Superior temporal gyrus (tissue), 1 donor: ENCODE data around the gene CAPN9.
"Not testable (repeated sequence)": the region's sequence is repeated elsewhere in the genome, so short reads cannot be mapped to it uniquely, and the experiment has no call there.

Experiments used
- DNase-seq: peaks from one replicate; pipeline ENCODE4 v3.0.0-alpha.2; 2016; ENCODE audit errors: extremely low spot score

Gene CAPN9, protein sequence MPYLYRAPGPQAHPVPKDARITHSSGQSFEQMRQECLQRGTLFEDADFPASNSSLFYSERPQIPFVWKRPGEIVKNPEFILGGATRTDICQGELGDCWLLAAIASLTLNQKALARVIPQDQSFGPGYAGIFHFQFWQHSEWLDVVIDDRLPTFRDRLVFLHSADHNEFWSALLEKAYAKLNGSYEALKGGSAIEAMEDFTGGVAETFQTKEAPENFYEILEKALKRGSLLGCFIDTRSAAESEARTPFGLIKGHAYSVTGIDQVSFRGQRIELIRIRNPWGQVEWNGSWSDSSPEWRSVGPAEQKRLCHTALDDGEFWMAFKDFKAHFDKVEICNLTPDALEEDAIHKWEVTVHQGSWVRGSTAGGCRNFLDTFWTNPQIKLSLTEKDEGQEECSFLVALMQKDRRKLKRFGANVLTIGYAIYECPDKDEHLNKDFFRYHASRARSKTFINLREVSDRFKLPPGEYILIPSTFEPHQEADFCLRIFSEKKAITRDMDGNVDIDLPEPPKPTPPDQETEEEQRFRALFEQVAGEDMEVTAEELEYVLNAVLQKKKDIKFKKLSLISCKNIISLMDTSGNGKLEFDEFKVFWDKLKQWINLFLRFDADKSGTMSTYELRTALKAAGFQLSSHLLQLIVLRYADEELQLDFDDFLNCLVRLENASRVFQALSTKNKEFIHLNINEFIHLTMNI

GRCh38 chr1:230747127-230747730 is at the start of gene CAPN9:
TSS of gene CAPN9 (plus strand) at chr1:230747388. CDS start at chr1:230747497, 109 bp downstream.
- DNase-seq: no peak

DNA sequence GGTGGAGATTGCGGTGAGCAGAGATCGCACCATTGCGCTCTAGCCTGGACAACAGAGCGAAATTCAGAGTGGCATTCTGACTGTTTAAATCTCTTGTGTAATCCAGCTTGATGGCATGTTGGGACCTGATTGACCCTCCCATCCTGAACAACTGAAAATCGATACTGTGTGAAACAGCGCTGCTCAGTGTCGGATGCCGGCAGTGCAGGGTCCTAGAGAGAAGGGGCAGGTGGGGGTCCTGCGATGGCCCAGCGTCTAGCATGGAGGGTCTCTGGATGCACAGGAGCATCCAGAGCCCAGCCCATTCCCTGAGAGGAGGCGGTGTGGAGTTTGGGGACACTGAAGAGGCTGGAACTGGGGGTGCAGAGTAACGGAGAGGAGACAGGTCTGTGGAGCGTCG is 49.1 kb upstream of the CAPN9 start:
- DNase-seq: no peak

DNA sequence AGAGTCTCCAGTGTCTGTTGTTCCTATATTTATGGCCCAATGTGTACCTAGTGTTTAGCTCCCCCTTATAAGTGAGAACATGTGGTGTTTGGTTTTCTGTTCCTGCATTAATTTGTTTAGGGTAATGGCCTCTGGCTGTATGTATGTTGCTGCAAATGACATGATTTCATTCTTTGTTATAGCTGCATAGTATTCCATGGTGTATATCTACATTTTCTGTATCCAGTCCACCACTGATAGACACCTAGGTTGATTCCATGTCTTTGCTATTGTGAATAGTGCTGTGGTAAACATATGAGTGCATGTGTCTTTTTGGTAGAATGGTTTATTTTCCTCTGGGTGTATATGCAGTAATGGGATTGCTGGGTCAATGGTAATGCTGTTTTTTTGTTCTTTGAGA is 48.2 kb upstream of the CAPN9 start:
- DNase-seq: not testable (repeated sequence)

- no peak for DNase-seq
These were observed 47.5 kb upstream of the CAPN9 start for GRCh38 chr1:230699716-230700115.

- no peak for DNase-seq
These were observed 47.1 kb upstream of the CAPN9 start for GRCh38 chr1:230700132-230700531.

GRCh38 chr1:230701434-230701833 is 45.8 kb upstream of the CAPN9 start:
- DNase-seq: peak; percentile 23

- DNase-seq: no peak
These were observed 45.1 kb upstream of the CAPN9 start for GRCh38 chr1:230701895-230702768.

DNA sequence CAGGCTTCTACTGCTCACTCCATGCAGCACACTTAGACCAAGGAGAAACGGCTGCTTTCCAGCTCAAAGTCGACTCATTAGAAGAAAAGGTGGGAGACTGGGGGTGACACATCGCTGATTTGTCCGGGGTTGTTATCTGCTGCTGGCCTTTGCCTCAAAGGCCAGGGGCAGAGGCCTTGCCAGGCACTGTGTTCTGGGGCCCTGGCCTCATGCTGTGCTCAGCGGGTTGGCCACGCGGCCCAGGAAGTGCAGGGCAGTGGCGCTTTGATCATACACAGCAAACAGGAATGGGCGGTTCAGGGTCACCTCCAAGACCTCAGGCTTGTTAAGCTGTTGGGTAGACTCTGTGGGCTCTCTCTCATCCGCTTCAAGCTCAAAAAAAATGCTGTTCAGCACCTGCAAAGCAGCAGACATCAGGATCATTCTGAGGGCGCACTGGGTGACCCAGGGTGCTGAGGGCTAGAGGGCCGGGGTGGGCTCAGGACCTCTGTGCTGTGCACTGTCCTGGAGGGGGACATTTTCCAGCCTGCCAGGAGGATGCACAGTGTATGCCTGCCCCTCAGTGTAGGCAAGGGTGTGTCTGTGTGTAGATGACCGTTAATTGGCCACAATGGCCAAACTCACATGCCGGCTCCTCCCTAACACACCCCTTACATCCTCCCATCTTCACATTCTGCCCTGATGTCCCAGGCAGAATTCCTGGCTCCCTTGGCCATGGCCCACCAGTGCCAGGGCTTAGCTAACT is 44.1 kb upstream of the CAPN9 start:
- DNase-seq: no peak

DNA sequence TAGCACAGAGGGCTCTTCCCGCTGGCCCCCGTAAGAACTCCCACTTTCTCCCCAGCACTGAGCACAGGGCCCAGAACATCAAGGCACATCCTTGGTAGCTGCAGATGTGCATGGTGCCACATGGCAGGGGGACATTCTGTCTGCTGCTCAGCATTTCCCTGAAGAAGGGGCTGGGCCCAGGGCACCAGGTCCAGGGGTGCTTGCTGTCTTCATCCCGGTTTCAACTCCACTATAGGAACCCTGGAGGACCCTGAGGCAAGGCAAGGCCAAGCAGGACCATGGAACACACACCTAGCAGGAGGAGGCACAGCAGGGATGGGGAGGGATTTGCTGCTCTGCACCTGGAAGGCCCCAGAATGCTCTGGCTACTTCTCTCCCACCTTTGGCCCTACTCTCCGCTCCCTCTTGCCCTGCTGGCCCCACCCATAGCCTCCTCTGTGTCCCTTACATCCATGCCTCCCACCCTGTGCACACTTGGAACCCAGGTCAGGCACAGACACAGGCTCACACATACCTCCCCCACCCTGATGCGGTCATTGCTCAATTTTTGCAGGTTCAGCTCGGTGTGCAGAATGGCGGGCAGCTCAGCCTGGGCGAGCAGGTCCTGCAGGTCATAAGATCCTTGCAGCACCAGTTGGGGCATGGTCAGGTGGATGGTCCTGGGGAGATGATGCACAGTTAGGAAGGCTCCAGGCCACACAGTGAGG is 43.4 kb upstream of the CAPN9 start:
- no peak for DNase-seq

DNA sequence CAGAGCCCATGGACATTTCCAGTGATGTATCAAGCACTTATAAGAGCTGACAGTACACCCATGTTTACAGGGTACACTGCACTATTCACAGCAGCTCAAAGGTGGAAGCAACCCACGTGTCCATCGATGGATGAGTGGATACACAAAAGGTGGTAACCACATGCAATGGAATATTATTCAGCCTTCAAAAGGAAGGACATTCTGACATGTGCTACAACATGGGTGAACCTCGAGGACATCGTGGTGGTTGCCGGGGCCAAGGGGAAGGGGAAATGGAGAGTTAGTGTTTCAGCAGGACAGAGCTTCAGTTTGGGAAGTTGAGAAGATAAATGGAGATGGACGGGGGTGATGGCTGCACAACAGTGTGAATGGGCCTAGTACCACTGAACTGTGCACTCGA is 42.4 kb upstream of the CAPN9 start:
- no peak for DNase-seq

GRCh38 chr1:230705289-230706019 is 41.7 kb upstream of the CAPN9 start:
- DNase-seq: no peak

GRCh38 chr1:230706020-230706699 is 41.0 kb upstream of the CAPN9 start:
- no peak for DNase-seq

- no peak for DNase-seq
These were observed 40.1 kb upstream of the CAPN9 start for GRCh38 chr1:230706887-230707731.

GRCh38 chr1:230707732-230708630 is 39.2 kb upstream of the CAPN9 start:
- no peak for DNase-seq

DNA sequence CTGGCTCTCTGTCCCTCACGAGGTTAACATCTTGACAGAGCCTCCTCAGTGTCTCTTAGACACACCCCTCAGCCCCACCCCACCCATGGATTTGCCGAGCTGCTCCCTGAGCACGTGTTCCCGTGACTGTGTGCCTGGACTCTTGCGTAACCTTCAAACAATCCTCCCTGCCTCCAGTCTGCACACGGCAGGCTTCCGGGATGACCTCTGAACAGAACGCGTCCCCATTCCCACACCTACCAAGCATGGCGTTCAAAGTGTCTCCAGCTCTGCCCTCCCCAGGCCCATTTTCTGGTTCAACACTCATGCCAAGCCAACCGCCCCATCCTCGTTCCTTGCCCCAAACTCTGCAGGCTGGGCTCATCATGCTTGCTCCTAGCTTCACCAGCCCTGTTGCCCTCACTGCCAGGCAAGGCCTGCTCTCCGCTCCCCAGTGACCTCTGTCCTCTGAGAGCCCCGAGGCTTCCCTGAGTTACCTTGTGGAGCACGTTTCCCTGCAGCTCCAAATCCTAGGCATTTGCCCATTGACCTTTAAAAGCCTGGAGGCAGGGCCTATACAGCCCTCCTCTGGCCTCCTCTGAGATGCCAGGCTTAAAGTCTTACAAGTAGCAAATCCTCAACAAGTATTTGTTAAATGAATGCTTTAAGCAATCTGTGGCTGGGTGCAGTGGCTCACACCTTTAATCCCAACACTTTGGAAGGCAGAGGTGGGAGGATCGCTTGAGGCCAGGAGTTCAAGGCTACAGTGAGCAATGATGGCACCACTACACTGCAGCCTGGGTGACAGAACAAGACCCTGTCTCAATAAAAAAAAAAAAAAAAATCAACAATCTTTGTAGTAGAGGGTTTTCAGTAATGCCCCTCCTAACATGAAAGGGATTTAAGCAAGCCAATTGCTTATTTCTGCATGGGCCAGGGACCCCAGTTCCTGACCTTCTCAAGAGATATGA is 38.3 kb upstream of the CAPN9 start:
- no peak for DNase-seq
